GM12872 (cell line): ENCODE measurements around the gene AFM.

Experiments
- TF ChIP-seq, protein P1 (sequence below): IDR thresholded peaks from 3 replicates; pipeline ENCODE4 v1.5.1; 2011; ENCODE audit warnings: low read depth, mild to moderate bottlenecking, low read length, moderate library complexity; ENCODE audit not compliant: insufficient read depth

Gene AFM

DNA sequence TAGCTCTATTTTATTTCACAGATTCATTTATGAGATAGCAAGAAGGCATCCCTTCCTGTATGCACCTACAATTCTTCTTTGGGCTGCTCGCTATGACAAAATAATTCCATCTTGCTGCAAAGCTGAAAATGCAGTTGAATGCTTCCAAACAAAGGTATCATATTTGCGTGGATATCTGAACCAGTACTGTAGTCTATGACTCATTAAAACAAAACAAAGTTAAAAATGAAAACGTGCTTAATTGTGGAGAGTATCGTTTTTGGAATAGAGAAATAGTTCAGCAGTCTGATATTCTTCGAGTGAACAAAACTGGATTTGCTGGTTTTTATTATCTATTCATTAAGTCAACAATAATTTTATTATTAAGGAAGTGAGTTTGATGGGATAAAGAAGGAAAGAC lies 39.3 kb upstream of the AFM start:
- TF ChIP-seq, protein P1, sequence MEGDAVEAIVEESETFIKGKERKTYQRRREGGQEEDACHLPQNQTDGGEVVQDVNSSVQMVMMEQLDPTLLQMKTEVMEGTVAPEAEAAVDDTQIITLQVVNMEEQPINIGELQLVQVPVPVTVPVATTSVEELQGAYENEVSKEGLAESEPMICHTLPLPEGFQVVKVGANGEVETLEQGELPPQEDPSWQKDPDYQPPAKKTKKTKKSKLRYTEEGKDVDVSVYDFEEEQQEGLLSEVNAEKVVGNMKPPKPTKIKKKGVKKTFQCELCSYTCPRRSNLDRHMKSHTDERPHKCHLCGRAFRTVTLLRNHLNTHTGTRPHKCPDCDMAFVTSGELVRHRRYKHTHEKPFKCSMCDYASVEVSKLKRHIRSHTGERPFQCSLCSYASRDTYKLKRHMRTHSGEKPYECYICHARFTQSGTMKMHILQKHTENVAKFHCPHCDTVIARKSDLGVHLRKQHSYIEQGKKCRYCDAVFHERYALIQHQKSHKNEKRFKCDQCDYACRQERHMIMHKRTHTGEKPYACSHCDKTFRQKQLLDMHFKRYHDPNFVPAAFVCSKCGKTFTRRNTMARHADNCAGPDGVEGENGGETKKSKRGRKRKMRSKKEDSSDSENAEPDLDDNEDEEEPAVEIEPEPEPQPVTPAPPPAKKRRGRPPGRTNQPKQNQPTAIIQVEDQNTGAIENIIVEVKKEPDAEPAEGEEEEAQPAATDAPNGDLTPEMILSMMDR, result no peak

DNA sequence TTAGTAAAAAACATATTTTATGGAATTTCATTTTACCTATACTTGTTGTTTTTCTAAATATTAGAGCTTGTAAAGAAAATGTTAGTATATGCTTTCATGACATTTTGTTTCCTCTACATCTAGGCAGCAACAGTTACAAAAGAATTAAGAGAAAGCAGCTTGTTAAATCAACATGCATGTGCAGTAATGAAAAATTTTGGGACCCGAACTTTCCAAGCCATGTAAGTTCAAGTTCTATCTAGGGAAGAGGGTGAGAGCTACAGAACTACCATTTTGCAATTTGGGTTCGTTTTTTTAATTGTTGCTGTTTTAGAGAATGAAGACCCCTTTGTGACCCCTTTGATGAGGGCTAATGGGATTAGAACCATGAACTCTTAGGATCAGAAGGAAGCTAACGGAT lies 38.3 kb upstream of the AFM start:
- TF ChIP-seq, protein P1, result no peak

DNA sequence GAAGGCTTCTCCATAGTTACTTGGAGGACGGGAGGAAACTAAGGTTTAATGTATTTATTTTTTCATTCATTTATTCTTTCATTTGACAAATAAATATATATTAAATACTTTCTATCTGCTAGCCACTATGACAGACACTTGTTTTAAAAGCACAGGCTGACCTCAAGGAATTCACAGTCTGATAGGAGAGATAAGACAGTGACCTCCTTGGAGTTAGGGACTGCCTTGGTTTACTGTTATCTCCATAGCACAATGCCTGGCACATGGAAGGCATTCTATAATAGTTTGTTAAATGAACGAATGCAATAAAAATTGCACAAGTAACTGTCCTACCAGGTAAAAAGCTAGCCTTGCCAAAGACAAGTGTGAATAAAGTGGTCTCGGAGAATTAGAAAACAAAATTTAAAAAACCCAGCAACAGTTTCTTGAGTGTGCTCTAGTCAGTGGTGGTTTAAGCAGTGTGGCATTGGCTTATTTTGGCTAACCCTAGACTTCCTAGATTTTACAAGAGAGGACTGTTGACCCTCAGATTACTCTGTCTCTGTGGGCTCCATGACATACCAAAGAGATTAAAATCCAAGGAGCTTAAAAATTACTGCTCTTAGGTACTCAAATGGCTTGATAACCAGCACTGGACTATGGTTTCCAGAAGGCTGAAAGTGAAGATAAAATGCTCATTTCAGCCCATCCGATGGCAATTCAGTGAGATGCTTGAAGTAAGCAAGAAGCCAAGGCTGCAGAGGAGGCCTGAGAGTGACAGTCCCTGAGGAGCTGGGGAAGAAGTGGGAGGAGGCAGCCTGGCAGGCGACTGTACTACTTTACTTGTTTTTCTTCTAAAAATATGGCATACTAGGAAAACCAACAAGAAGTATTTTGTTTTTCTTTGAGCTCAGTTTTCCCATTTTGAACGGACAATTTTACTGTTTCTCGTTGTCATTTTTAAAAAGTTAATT lies 35.9 kb upstream of the AFM start:
- TF ChIP-seq, protein P1, result no peak

DNA sequence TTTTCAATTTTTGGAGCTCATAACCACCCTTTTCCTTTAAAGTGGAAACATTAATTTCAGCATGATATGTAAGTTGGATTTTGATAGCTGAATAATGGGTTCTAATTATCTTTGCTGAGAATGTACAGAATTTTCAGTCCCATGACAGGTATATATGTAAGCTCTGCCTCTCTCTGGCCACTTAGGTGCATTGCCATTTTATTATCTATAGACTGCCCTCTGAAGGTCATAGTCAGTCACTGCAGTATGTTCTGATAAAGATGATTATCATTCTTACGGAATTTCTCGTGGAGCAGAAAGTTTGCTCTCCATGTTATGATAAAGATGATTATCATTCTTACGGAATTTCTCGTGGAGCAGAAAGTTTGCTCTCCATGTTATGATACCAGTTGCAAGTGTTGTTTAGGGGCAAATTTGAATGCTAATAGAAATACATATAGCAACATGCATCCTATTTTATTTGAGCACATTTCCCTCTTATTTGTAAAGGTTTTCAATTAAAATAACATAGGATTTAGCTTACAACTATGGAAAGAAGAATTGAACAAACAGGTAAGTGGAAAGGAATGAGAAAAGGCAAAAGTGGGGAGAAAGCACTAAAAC lies 35.1 kb upstream of the AFM start:
- TF ChIP-seq, protein P1, result peak; percentile 73

DNA sequence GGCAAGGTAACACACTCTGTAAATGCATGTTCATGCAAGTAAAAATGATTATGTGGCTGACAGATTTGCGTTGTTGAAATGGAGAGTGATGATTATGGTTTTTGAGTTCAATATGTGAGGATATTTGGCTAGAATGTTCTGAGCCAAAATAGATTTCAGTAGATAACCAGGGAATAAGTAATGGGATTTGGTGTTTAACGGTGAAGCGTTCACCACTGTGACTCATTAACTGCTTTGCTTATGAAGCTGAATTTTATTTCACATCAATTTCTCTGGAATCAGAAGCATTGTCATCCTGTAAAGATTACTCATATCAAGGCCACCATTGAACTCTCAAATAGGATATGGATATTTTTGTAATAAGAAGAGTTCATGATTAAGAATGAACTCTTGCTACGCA lies 33.9 kb upstream of the AFM start:
- TF ChIP-seq, protein P1, result no peak

DNA sequence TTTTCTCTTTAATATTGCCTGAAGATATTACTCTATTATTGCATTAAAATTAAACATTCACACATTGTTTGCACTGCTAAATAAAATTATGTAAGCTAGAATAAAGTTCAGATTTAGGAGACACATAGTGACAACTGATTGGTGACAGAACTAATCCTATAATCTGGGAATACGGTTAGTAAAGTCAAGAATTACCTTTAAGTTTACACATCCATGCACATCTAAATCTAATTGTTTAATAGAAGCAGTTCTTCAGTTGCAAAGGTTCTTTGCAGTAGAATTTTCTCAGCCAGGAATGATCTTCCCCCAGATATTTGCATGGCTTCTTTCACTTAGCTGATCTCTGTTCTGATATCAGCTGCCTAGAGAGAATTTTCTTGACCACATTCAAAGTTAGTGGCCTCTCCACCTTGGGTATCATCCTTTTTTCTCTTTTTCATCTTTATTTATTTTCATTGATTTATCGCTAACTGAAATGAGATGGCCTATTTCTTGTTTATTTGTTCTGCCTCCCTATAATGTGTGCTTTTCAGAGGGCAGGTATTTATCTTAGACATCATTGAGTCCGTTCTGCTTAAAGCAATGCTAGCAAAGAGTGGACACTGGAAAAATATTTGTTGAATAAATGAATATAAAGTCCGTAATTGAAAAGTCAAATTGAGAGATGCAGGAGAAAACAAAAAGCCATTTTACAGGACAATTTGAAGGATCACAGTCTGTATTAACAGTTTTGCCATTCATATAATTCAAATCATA lies 32.9 kb upstream of the AFM start:
- TF ChIP-seq, protein P1, result no peak

DNA sequence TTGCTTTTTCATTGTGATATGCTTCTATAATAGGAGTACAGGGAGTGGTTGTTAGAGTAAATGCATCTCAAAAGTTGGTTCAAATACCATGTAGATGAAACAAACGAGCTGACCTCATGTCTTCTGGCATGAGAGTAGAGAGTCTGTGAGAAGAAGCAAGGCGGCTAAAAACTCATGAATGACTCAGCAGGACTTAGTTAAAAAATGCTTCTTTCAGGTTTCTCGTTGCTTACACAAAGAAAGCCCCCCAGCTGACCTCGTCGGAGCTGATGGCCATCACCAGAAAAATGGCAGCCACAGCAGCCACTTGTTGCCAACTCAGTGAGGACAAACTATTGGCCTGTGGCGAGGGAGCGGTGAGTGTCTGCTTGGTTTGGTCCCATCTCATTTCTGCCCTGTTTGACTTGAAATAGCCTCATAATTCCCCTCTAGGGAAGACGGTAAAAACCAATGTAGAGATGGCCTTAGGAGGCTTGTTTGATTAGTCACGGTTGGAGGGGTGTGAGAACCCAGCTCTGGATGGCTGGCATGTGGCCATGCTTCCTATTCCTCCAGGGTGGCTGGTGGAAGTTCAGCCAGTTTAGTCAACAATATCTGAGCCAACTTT lies 31.0 kb upstream of the AFM start:
- TF ChIP-seq, protein P1, result no peak
